Uterus (tissue), 4 donors: Measurements from ENCODE around the gene GPHN. TPM values are rescaled to one million over a fixed set of nuclear protein-coding genes. Genes with fewer than 3 reads are reported as not detected.

Source experiments
- DNase-seq, 2 donors: peaks; one replicate each; pipeline ENCODE4 v3.0.0-alpha.2; 2019 to 2020
- H3K27ac ChIP-seq, 2 donors: fragments of 200-600 bp; sonication (generic); 1 replicate in 1 of 2; 2 replicates in 1 of 2; pipeline ENCODE4 v1.5.1; 2016 to 2018
- H3K27me3 ChIP-seq, 2 donors: fragments of 200-600 bp; sonication (generic); one replicate each; pipeline ENCODE4 v1.5.1; 2018 to 2019; ENCODE audit warnings: control low read depth in 1 of 2
- H3K36me3 ChIP-seq, 2 donors: fragments of 200-600 bp; sonication (generic); one replicate each; pipeline ENCODE4 v1.5.1; 2019; ENCODE audit warnings: control low read depth in 1 of 2
- H3K4me1 ChIP-seq, 2 donors: fragments of 200-600 bp; sonication (generic); one replicate each; pipeline ENCODE4 v1.5.1; 2018 to 2019; ENCODE audit warnings: control low read depth in 1 of 2
- H3K4me3 ChIP-seq, 2 donors: fragments of 200-600 bp; sonication (generic); 1 replicate in 1 of 2; 2 replicates in 1 of 2; pipeline ENCODE4 v1.5.1; 2018 to 2019; ENCODE audit warnings: mild to moderate bottlenecking in 1 of 2
- H3K9me3 ChIP-seq, 2 donors: fragments of 200-600 bp; sonication (generic); one replicate each; pipeline ENCODE4 v1.5.1; 2019; ENCODE audit warnings: control low read depth in 1 of 2
- CTCF ChIP-seq, 4 experiments: fragments of 200-600 bp in 2 of 4; fragments of 450-650 bp in 2 of 4; sonication (generic) in 2 of 4; IDR thresholded peaks; one replicate each; pipeline ENCODE4 v1.5.1; 2016 to 2019; ENCODE audit warnings: antibody characterized with exemption in 4 of 4, mild to moderate bottlenecking in 2 of 4, moderate library complexity in 1 of 4
- POLR2A ChIP-seq, 2 donors: fragments of 450-650 bp; IDR thresholded peaks; one replicate each; pipeline ENCODE4 v1.6.1; 2016; ENCODE audit warnings: antibody characterized with exemption in 2 of 2, mild to moderate bottlenecking in 1 of 2, moderate library complexity in 1 of 2
- intact Hi-C: fragments of 100-400 bp; cut with DNase I; formaldehyde crosslinking; loops from one replicate; pipeline ENCODE4 v1.15.1; 2023; ENCODE audit warnings: low total_unique reads
- total RNA-seq, 4 donors: library from RNA; depleted of rRNA in 3 of 4; stranded (reverse); fragments of >200 nt in 3 of 4; gene quantifications; one replicate each; pipeline versions ENCODE4 v1.1.0 to v1.2.4, GENCODE V29; 2014 to 2023
- donor health status: DM: yes; HTN: yes; CAD: no.

Gene GPHN
- total RNA-seq, 4 donors from 2014 or later, result 14.9 to 42.9 (median 19.1) TPM

GRCh38 chr14:66636240-66636639 is 128.3 kb downstream of the GPHN start:
- no peak overlapping the region for H3K4me3 ChIP-seq
- TF ChIP-seq POLR2A (IDR thresholded peaks at IDR 0.05), result no peak
- no peak for TF ChIP-seq CTCF (IDR thresholded peaks at IDR 0.05)
- intact Hi-C loops, result no loop called here
- no peaks in the 10 kb centered on the region for H3K36me3 ChIP-seq
- no peaks in the 10 kb centered on the region for H3K4me1 ChIP-seq
- no peak overlapping the region for H3K27ac ChIP-seq
- no peaks in the 10 kb centered on the region for H3K27me3 ChIP-seq
- peaks cover 0 to 11% of the 10 kb centered on the region in 2 donors for H3K9me3 ChIP-seq
- DNase-seq, result no peak

- Histone ChIP-seq H3K36me3 (no peaks in the 10 kb centered on the region), H3K27ac (no peak overlapping the region), H3K4me1 (no peaks in the 10 kb centered on the region), H3K27me3 (no peaks in the 10 kb centered on the region), H3K9me3 (peaks cover 0 to 3% of the 10 kb centered on the region in 2 donors), H3K4me3 (no peak overlapping the region)
- TF ChIP-seq POLR2A (IDR thresholded peaks at IDR 0.05) (no peak), CTCF (IDR thresholded peaks at IDR 0.05) (no peak)
- intact Hi-C loops, result no loop called here
- no peak for DNase-seq
Measured at GRCh38 chr14:66638689-66639088, 130.7 kb downstream of the GPHN start.

GRCh38 chr14:66641861-66642635 is 134.1 kb downstream of the GPHN start:
- no peak for DNase-seq
- Histone ChIP-seq H3K27me3 (no peaks in the 10 kb centered on the region), H3K4me3 (no peak overlapping the region), H3K4me1 (no peaks in the 10 kb centered on the region), H3K36me3 (no peaks in the 10 kb centered on the region), H3K9me3 (no peaks in the 10 kb centered on the region), H3K27ac (no peak overlapping the region)
- TF ChIP-seq CTCF (IDR thresholded peaks at IDR 0.05), result no peak
- TF ChIP-seq POLR2A (IDR thresholded peaks at IDR 0.05), result no peak
- intact Hi-C loops, result no loop called here

GRCh38 chr14:66643344-66643743 is 135.4 kb downstream of the GPHN start:
- Histone ChIP-seq H3K27ac (no peak overlapping the region), H3K36me3 (no peaks in the 10 kb centered on the region), H3K4me1 (no peaks in the 10 kb centered on the region), H3K4me3 (no peak overlapping the region), H3K9me3 (no peaks in the 10 kb centered on the region), H3K27me3 (no peaks in the 10 kb centered on the region)
- TF ChIP-seq CTCF (IDR thresholded peaks at IDR 0.05) (no peak), POLR2A (IDR thresholded peaks at IDR 0.05) (no peak)
- no peak for DNase-seq
- intact Hi-C loops, result no loop called here

GRCh38 chr14:66645716-66646115 is 137.8 kb downstream of the GPHN start:
- TF ChIP-seq POLR2A (IDR thresholded peaks at IDR 0.05) (no peak), CTCF (IDR thresholded peaks at IDR 0.05) (no peak)
- intact Hi-C loops, result no loop called here
- Histone ChIP-seq H3K4me3 (no peak overlapping the region), H3K27ac (no peak overlapping the region), H3K4me1 (no peaks in the 10 kb centered on the region), H3K36me3 (no peaks in the 10 kb centered on the region), H3K27me3 (no peaks in the 10 kb centered on the region), H3K9me3 (no peaks in the 10 kb centered on the region)
- no peak for DNase-seq
